HG02973 (cell line): Measurements from ENCODE around the gene UNC13B.
"Not testable (repeated sequence)": the region's sequence is repeated elsewhere in the genome, so short reads cannot be mapped to it uniquely, and the experiment has no call there.

Experiments used
- ATAC-seq: cut with Tn5 transposase; IDR thresholded peaks from one replicate; pipeline ENCODE4 v1.9.1; 2021; ENCODE audit warnings: moderate library complexity; ENCODE audit not compliant: unreplicated experiment

UNC13B gene

GRCh38 chr9:35364817-35365585, 203.2 kb downstream of the UNC13B start:
- ATAC-seq: no peak

- no peak for ATAC-seq
Measured at GRCh38 chr9:35366627-35367026, 204.8 kb downstream of the UNC13B start.

- no peak for ATAC-seq
Measured at GRCh38 chr9:35367451-35367850, 205.6 kb downstream of the UNC13B start.

- no peak for ATAC-seq
Measured at GRCh38 chr9:35370241-35370640, 208.4 kb downstream of the UNC13B start.

GRCh38 chr9:35374436-35374835, 212.6 kb downstream of the UNC13B start:
- no peak for ATAC-seq

- no peak for ATAC-seq
Measured at GRCh38 chr9:35374910-35375309, 213.1 kb downstream of the UNC13B start.

GRCh38 chr9:35380039-35380438, 218.2 kb downstream of the UNC13B start:
- no peak for ATAC-seq

GRCh38 chr9:35380619-35381018, 218.8 kb downstream of the UNC13B start:
- no peak for ATAC-seq

- ATAC-seq: no peak
Measured at GRCh38 chr9:35385042-35385441, 223.2 kb downstream of the UNC13B start.

- no peak for ATAC-seq
Measured at GRCh38 chr9:35395076-35395705, 233.4 kb downstream of the UNC13B start.

GRCh38 chr9:35395706-35396101, 233.9 kb downstream of the UNC13B start:
- ATAC-seq: no peak

- no peak for ATAC-seq
Measured at GRCh38 chr9:35396560-35397215, 234.9 kb downstream of the UNC13B start.

GRCh38 chr9:35397216-35397698, 235.4 kb downstream of the UNC13B start:
- no peak for ATAC-seq

GRCh38 chr9:35397923-35398322, 236.1 kb downstream of the UNC13B start:
- no peak for ATAC-seq

- no peak for ATAC-seq
Measured at GRCh38 chr9:35398651-35399335, 237.0 kb downstream of the UNC13B start.

- no peak for ATAC-seq
Measured at GRCh38 chr9:35404865-35405264, 243.1 kb downstream of the UNC13B start.

GRCh38 chr9:35406183-35406959, 244.6 kb downstream of the UNC13B start:
- ATAC-seq: no peak

- ATAC-seq: no peak
Measured at GRCh38 chr9:35407846-35408245, 246.0 kb downstream of the UNC13B start.

GRCh38 chr9:35409434-35409833, 247.6 kb downstream of the UNC13B start:
- not testable (repeated sequence) for ATAC-seq

GRCh38 chr9:35414889-35415288, 253.1 kb downstream of the UNC13B start:
- ATAC-seq: no peak
